ENCODE data around the gene RASGRP2. TPM values are rescaled to one million over a fixed set of nuclear protein-coding genes. Genes with fewer than 3 reads are reported as not detected.

Gene RASGRP2
- total and polyA plus RNA-seq, 2 experiments from 2014 or later = 30.1 to 50.4 TPM

DNA sequence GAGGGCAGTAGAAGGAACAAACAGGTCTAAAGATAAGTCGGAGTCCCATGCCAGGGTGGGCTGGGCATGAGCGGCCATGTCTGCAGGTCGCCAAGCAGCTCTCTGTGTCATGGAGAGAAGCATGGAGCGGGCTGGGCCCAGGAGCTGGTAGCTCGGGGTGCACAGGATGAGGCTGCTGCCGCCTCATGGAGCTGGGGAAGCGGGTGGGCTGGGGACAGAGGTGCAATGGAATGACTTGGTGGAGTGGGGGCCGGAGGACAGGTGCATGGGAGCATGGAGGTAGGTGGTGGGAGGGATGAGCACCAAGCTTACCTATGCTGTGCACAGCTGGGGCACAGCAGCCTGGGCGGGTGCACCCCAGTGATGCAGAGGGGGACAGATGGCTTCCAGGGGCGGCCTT is 24.5 kb downstream of the RASGRP2 start:
- H3K36me3 ChIP-seq (ENCODE audit: insufficient read depth) = no peaks in the 10 kb centered on the region
- Mint-ChIP-seq H3K36me3 (ENCODE audit: low read depth) (no peaks in the 10 kb centered on the region), H3K4me1 (peaks cover 56% of the 10 kb centered on the region), H3K27me3 (ENCODE audit: insufficient read depth, low read depth, poor library complexity) (peaks cover 51% of the 10 kb centered on the region), H3K9me3 (no peaks in the 10 kb centered on the region), H3K4me3 (no peak overlapping the region), H3K27ac (no peak overlapping the region)
- no peak overlapping the region for H2AFZ ChIP-seq
- H3K27me3 ChIP-seq (ENCODE audit: insufficient read depth) = peaks cover 33% of the 10 kb centered on the region
- peaks cover 32% of the 10 kb centered on the region for H3K4me1 ChIP-seq (ENCODE audit: insufficient read depth)
- H3K4me2 ChIP-seq = no peak overlapping the region
- no peaks in the 10 kb centered on the region for H3K9me2 ChIP-seq (ENCODE audit: insufficient read depth)
- ATAC-seq (no peak), DNase-seq (ENCODE audit: low spot score) (no peak)
- peaks cover 5% of the 10 kb centered on the region; the same call in 1 of the 2 replicates for H4K20me1 ChIP-seq (replicated peaks; ENCODE audit: insufficient read depth)
- no peaks in the 10 kb centered on the region for H3K79me2 ChIP-seq (replicated peaks; ENCODE audit: insufficient read depth)
- no peak overlapping the region for H3K27ac ChIP-seq (ENCODE audit: low read depth)
- TF ChIP-seq CREB1 (CRISPR knock-in tag; IDR thresholded peaks at IDR 0.05; ENCODE audit: low read depth) (no peak), EZH2 (IDR thresholded peaks at IDR 0.05; ENCODE audit: low read depth, unreplicated experiment) (no peak), EZH2phosphoT487 (IDR thresholded peaks at IDR 0.05; ENCODE audit: unreplicated experiment) (no peak), ZNF331 (CRISPR knock-in tag; IDR thresholded peaks at IDR 0.05; ENCODE audit: low read depth) (no peak), NANOG (IDR thresholded peaks at IDR 0.05; ENCODE audit: borderline replicate concordance) (no peak), STAT1 (IDR thresholded peaks at IDR 0.05; ENCODE audit: unreplicated experiment) (no peak), ZNF114 (CRISPR knock-in tag; IDR thresholded peaks at IDR 0.05) (no peak), JUNB (IDR thresholded peaks at IDR 0.05; ENCODE audit: unreplicated experiment) (no peak), POLR2AphosphoS5 (IDR thresholded peaks at IDR 0.05; ENCODE audit: low read depth) (no peak)
- TF ChIP-seq, protein P1, sequence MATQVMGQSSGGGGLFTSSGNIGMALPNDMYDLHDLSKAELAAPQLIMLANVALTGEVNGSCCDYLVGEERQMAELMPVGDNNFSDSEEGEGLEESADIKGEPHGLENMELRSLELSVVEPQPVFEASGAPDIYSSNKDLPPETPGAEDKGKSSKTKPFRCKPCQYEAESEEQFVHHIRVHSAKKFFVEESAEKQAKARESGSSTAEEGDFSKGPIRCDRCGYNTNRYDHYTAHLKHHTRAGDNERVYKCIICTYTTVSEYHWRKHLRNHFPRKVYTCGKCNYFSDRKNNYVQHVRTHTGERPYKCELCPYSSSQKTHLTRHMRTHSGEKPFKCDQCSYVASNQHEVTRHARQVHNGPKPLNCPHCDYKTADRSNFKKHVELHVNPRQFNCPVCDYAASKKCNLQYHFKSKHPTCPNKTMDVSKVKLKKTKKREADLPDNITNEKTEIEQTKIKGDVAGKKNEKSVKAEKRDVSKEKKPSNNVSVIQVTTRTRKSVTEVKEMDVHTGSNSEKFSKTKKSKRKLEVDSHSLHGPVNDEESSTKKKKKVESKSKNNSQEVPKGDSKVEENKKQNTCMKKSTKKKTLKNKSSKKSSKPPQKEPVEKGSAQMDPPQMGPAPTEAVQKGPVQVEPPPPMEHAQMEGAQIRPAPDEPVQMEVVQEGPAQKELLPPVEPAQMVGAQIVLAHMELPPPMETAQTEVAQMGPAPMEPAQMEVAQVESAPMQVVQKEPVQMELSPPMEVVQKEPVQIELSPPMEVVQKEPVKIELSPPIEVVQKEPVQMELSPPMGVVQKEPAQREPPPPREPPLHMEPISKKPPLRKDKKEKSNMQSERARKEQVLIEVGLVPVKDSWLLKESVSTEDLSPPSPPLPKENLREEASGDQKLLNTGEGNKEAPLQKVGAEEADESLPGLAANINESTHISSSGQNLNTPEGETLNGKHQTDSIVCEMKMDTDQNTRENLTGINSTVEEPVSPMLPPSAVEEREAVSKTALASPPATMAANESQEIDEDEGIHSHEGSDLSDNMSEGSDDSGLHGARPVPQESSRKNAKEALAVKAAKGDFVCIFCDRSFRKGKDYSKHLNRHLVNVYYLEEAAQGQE (IDR thresholded peaks at IDR 0.05; ENCODE audit: unreplicated experiment) = no peak
- TF ChIP-seq, protein P2, sequence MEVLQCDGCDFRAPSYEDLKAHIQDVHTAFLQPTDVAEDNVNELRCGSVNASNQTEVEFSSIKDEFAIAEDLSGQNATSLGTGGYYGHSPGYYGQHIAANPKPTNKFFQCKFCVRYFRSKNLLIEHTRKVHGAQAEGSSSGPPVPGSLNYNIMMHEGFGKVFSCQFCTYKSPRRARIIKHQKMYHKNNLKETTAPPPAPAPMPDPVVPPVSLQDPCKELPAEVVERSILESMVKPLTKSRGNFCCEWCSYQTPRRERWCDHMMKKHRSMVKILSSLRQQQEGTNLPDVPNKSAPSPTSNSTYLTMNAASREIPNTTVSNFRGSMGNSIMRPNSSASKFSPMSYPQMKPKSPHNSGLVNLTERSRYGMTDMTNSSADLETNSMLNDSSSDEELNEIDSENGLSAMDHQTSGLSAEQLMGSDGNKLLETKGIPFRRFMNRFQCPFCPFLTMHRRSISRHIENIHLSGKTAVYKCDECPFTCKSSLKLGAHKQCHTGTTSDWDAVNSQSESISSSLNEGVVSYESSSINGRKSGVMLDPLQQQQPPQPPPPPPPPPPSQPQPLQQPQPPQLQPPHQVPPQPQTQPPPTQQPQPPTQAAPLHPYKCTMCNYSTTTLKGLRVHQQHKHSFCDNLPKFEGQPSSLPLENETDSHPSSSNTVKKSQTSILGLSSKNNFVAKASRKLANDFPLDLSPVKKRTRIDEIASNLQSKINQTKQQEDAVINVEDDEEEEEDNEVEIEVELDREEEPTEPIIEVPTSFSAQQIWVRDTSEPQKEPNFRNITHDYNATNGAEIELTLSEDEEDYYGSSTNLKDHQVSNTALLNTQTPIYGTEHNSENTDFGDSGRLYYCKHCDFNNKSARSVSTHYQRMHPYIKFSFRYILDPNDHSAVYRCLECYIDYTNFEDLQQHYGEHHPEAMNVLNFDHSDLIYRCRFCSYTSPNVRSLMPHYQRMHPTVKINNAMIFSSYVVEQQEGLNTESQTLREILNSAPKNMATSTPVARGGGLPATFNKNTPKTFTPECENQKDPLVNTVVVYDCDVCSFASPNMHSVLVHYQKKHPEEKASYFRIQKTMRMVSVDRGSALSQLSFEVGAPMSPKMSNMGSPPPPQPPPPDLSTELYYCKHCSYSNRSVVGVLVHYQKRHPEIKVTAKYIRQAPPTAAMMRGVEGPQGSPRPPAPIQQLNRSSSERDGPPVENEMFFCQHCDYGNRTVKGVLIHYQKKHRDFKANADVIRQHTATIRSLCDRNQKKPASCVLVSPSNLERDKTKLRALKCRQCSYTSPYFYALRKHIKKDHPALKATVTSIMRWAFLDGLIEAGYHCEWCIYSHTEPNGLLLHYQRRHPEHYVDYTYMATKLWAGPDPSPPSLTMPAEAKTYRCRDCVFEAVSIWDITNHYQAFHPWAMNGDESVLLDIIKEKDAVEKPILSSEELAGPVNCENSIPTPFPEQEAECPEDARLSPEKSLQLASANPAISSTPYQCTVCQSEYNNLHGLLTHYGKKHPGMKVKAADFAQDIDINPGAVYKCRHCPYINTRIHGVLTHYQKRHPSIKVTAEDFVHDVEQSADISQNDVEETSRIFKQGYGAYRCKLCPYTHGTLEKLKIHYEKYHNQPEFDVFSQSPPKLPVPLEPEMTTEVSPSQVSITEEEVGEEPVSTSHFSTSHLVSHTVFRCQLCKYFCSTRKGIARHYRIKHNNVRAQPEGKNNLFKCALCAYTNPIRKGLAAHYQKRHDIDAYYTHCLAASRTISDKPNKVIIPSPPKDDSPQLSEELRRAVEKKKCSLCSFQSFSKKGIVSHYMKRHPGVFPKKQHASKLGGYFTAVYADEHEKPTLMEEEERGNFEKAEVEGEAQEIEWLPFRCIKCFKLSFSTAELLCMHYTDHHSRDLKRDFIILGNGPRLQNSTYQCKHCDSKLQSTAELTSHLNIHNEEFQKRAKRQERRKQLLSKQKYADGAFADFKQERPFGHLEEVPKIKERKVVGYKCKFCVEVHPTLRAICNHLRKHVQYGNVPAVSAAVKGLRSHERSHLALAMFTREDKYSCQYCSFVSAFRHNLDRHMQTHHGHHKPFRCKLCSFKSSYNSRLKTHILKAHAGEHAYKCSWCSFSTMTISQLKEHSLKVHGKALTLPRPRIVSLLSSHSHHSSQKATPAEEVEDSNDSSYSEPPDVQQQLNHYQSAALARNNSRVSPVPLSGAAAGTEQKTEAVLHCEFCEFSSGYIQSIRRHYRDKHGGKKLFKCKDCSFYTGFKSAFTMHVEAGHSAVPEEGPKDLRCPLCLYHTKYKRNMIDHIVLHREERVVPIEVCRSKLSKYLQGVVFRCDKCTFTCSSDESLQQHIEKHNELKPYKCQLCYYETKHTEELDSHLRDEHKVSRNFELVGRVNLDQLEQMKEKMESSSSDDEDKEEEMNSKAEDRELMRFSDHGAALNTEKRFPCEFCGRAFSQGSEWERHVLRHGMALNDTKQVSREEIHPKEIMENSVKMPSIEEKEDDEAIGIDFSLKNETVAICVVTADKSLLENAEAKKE (CRISPR knock-in tag; IDR thresholded peaks at IDR 0.05) = no peak
- TF ChIP-seq, protein P3, sequence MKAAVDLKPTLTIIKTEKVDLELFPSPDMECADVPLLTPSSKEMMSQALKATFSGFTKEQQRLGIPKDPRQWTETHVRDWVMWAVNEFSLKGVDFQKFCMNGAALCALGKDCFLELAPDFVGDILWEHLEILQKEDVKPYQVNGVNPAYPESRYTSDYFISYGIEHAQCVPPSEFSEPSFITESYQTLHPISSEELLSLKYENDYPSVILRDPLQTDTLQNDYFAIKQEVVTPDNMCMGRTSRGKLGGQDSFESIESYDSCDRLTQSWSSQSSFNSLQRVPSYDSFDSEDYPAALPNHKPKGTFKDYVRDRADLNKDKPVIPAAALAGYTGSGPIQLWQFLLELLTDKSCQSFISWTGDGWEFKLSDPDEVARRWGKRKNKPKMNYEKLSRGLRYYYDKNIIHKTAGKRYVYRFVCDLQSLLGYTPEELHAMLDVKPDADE (IDR thresholded peaks at IDR 0.05) = no peak
- H3F3A ChIP-seq (replicated peaks; ENCODE audit: low read depth) = peaks cover 3% of the 10 kb centered on the region
- no peak overlapping the region for H3K4me3 ChIP-seq

All from GM23338 (cell line).